Smooth muscle cell of trachea (primary cell): ENCODE measurements around the gene OR2V2. TPM values are rescaled to one million over a fixed set of nuclear protein-coding genes. Genes with fewer than 3 reads are reported as not detected.

Source experiments
- total RNA-seq: library from RNA; depleted of rRNA; stranded (reverse); fragments of >200 nt; gene quantifications from 2 replicates; pipeline ENCODE4 v1.2.1, GENCODE V29; 2014

The OR2V2 gene, protein sequence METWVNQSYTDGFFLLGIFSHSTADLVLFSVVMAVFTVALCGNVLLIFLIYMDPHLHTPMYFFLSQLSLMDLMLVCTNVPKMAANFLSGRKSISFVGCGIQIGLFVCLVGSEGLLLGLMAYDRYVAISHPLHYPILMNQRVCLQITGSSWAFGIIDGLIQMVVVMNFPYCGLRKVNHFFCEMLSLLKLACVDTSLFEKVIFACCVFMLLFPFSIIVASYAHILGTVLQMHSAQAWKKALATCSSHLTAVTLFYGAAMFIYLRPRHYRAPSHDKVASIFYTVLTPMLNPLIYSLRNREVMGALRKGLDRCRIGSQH
- total RNA-seq: not detected in 2 replicates

DNA sequence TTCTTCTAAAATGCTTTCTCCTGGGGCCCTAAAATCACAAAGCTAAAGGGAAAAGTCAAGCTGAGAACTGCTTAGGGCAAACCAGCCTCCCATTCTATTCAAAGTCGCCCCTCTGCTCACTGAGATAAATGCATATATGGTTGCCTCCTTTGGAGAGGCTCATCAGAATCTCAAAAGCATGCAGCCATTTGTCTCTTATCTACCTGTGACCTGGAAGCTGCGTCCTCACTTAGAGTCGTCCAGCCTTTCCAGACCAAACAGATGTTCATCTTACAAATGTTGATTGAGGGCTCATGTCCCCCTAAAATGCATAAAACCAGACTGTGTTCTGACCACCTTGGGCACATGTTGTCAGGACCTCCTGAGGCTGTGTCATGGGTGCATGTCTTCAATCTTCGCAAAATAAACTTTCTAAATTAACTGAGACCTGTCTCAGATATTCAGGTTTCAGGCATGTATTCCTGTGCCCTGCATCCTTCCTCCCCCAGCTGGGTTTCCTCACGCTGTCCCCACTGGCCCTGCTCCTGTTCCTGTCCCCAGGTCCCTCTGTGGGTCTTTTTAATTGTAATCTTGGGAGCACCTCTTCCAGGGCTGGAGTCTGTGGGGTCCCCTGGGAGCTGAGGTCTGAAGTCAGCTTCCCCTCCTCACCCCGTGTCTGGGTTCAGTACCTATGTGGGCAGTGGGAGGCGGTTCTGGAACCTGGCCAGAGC is at the start of gene OR2V2:
TSS of gene OR2V2 (plus strand) at position 660 of the 710 bp plus-strand sequence. CDS start 7,357 bp downstream, outside the sequence.

DNA sequence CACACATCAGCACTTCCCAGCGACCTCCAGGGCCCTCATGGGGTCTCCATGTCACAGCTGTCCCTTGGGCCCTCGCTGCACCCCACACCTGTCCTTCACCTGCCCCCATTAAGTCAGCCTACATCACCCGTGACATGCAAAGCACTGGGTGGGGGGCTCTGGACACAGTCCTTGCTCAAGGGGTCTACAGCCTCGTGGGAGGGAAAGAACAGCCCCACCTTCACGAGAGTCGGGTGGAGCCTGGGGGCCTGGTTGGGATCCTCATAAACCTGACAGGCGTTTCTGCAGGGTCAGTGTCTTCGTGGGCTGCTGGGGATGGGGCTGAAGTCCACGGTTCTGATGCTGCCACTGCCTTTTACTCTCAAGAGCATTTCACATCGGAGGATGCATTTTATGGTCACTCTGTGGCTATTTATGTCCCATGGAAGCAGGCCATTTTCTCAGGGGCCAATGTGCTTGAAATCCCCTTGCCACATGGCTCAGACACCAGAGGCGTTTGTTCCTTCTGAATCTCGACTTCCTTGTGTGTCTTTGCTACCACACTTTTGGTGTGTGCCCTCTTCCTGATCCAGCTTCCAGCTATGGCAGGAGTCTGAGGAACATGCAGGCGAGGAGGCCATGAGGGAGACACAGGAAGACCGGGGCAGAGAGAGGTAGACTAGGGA is 16.4 kb upstream of the OR2V2 start, which contains the start of gene OR2V1:
TSS of gene OR2V1 (minus strand) at position 338 of the 665 bp plus-strand sequence. CDS start 5,865 bp downstream, outside the sequence.

DNA sequence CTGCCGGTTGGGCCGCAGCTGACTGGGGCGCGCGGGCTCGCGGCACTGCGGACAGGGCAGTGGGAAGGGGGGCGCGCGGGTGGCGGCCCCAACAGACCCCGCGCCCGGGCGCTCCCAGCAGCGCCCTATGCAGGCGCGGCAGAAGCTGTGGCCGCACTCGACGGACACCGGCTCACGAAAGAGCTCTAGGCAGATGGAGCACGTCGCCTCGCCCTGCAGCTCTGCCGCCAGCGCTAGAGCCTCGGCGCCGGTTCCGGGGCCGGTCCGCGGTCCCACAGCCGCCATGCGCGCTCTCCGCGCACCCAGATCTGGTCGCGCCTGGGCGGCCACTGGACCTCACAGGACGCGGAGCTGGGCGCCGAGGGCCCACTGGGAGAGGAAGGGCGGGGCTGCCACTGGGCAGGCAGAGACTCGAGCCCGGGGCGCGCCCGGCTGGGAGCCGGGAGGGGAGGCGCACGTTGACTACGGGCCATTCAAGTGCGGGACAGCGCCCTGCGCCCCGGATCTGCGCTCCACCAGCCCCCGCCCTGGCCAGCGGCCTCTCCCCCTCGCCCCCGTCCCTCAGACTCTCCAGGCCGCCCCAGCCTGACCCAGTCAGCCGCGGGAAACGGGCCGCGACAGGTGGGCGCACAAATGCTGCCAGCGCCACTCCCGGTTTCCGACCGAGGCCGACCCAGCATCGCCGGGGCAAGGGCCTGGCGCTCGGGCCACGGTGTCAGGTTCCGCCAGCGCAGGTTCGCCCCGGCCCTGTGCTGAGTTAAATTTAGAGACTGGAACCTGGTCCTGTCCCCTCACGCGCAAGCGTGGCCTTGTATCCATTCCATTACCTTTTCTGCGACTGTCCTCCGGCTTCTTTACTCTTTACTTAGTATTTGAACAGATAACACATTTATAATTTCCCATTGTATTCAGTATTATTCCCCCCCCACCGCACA is 57.7 kb downstream of the OR2V2 start, which contains the start of gene TRIM7:
TSS of gene TRIM7 (minus strand) at position 371 of the 935 bp plus-strand sequence. CDS start at position 285, 86 bp downstream.

Other genes with a start within 250 kb of the OR2V2 start
- gene BTNL8, start 248.4 kb upstream of the OR2V2 start, total RNA-seq: not detected in 2 replicates
- not detected in 2 replicates for gene BTNL3, start 158.7 kb upstream of the OR2V2 start, total RNA-seq
- gene BTNL9, start 107.3 kb upstream of the OR2V2 start, total RNA-seq: not detected in 2 replicates
- gene OR2V1, start 16.4 kb upstream of the OR2V2 start, total RNA-seq: not detected in 2 replicates
- 5.3 and 6.3 TPM in 2 replicates for gene TRIM7, start 57.6 kb downstream of the OR2V2 start, total RNA-seq
- gene TRIM41, start 75.7 kb downstream of the OR2V2 start, total RNA-seq: 13.5 and 16.5 TPM in 2 replicates
- gene RACK1, start 96.3 kb downstream of the OR2V2 start, total RNA-seq: 3,285 and 3,893 TPM in 2 replicates
- gene TRIM52, start 113.6 kb downstream of the OR2V2 start, total RNA-seq: 6.8 and 12.5 TPM in 2 replicates
- 0.29 and 0.33 TPM in 2 replicates for gene OR4F3, start 219.7 kb downstream of the OR2V2 start, total RNA-seq